SJCRH30 (cell line): Measurements from ENCODE around the gene SDHAF3. TPM values are rescaled to one million over a fixed set of nuclear protein-coding genes. Genes with fewer than 3 reads are reported as not detected.
"Not testable (repeated sequence)": the region's sequence is repeated elsewhere in the genome, so short reads cannot be mapped to it uniquely, and the experiment has no call there.

Experiments used
- DNase-seq, 2 experiments: peaks; one replicate each; pipeline ENCODE4 v3.0.0-alpha.2; 2015 to 2020
- H3K27ac ChIP-seq: fragments of 250-450 bp; sonication (Bioruptor Pico); 2 replicates; pipeline ENCODE4 v1.5.1; 2020; ENCODE audit warnings: mild to moderate bottlenecking, moderate library complexity
- H3K27me3 ChIP-seq: fragments of 250-450 bp; sonication (Bioruptor Pico); 2 replicates; pipeline ENCODE4 v1.5.1; 2020; ENCODE audit warnings: mild to moderate bottlenecking, moderate library complexity
- H3K36me3 ChIP-seq: fragments of 250-450 bp; sonication (Bioruptor Pico); 2 replicates; pipeline ENCODE4 v1.5.1; 2020; ENCODE audit warnings: mild to moderate bottlenecking, moderate library complexity
- H3K4me1 ChIP-seq: fragments of 250-450 bp; sonication (Bioruptor Pico); 2 replicates; pipeline ENCODE4 v1.5.1; 2020; ENCODE audit warnings: mild to moderate bottlenecking, moderate library complexity
- H3K4me3 ChIP-seq: fragments of 250-450 bp; sonication (Bioruptor Pico); 2 replicates; pipeline ENCODE4 v1.5.1; 2020; ENCODE audit warnings: mild to moderate bottlenecking, moderate library complexity
- H3K9me3 ChIP-seq: fragments of 250-450 bp; sonication (Bioruptor Pico); replicated peaks from 2 replicates; pipeline ENCODE4 v1.5.1; 2020; ENCODE audit warnings: mild to moderate bottlenecking, moderate library complexity
- total RNA-seq: library from RNA; depleted of rRNA; stranded (reverse); fragments of >200 nt; shearing (Covaris generic); gene quantifications from 2 replicates; pipeline ENCODE4 v1.2.3, GENCODE V29; 2014

Gene SDHAF3
- total RNA-seq, 1 experiment from 2014 or later: 46.2 TPM

- no peaks in the 10 kb centered on the region for H3K27me3 ChIP-seq
- H3K27ac ChIP-seq: no peak overlapping the region
- H3K4me1 ChIP-seq: peaks cover 3% of the 10 kb centered on the region; the same call in 1 of the 2 replicates
- no peak for DNase-seq
- H3K4me3 ChIP-seq: no peak overlapping the region
- H3K9me3 ChIP-seq: no peaks in the 10 kb centered on the region
- no peaks in the 10 kb centered on the region for H3K36me3 ChIP-seq
Observed at GRCh38 chr7:97107192-97107800, 10.2 kb upstream of the SDHAF3 start.

GRCh38 chr7:97116308-97116707, 1.2 kb upstream of the SDHAF3 start:
- Histone ChIP-seq H3K36me3 (no peaks in the 10 kb centered on the region), H3K9me3 (no peaks in the 10 kb centered on the region), H3K27ac (no peak overlapping the region), H3K4me1 (peaks cover 3% of the 10 kb centered on the region; the same call in 1 of the 2 replicates), H3K4me3 (no peak overlapping the region), H3K27me3 (no peaks in the 10 kb centered on the region)
- DNase-seq: peak in 1 of 2 experiments; percentile 24

GRCh38 chr7:97117035-97117371, 495 bp upstream of the SDHAF3 start:
- no peaks in the 10 kb centered on the region for H3K9me3 ChIP-seq
- H3K27ac ChIP-seq: peak overlapping the region; percentile 60
- DNase-seq: no peak
- peak overlapping the region; percentile 74 for H3K4me3 ChIP-seq
- H3K4me1 ChIP-seq: peaks cover 3% of the 10 kb centered on the region; the same call in 1 of the 2 replicates
- no peaks in the 10 kb centered on the region for H3K36me3 ChIP-seq
- H3K27me3 ChIP-seq: no peaks in the 10 kb centered on the region

- peak overlapping the region; percentile 60; the same call in 1 of the 2 replicates for H3K27ac ChIP-seq
- H3K4me1 ChIP-seq: peaks cover 3% of the 10 kb centered on the region; the same call in 1 of the 2 replicates
- no peaks in the 10 kb centered on the region for H3K27me3 ChIP-seq
- H3K4me3 ChIP-seq: peak overlapping the region; percentile 74
- H3K9me3 ChIP-seq: 0 out of 2 replicates have a peak, but pooled peaks cover 4% of the 10 kb centered on the region
- DNase-seq: peak in 1 of 2 experiments; percentile 26
- H3K36me3 ChIP-seq: no peaks in the 10 kb centered on the region
Observed at GRCh38 chr7:97118306-97118917, 914 bp downstream of the SDHAF3 start.

GRCh38 chr7:97119747-97120146, 2.2 kb downstream of the SDHAF3 start:
- Histone ChIP-seq H3K4me1 (peaks cover 3% of the 10 kb centered on the region; the same call in 1 of the 2 replicates), H3K27ac (no peak overlapping the region), H3K9me3 (0 out of 2 replicates have a peak, but pooled peaks cover 4% of the 10 kb centered on the region), H3K27me3 (no peaks in the 10 kb centered on the region), H3K36me3 (no peaks in the 10 kb centered on the region), H3K4me3 (no peak overlapping the region)
- DNase-seq: no peak

- Histone ChIP-seq H3K27ac (no peak overlapping the region), H3K4me3 (no peak overlapping the region), H3K36me3 (no peaks in the 10 kb centered on the region), H3K27me3 (no peaks in the 10 kb centered on the region), H3K4me1 (peaks cover 3% of the 10 kb centered on the region; the same call in 1 of the 2 replicates), H3K9me3 (0 out of 2 replicates have a peak, but pooled peaks cover 4% of the 10 kb centered on the region)
- DNase-seq: no peak
Observed at GRCh38 chr7:97120713-97121457, 3.4 kb downstream of the SDHAF3 start.

- H3K9me3 ChIP-seq, H3K4me3 ChIP-seq, H3K36me3 ChIP-seq, H3K27ac ChIP-seq, H3K4me1 ChIP-seq, DNase-seq, H3K27me3 ChIP-seq: not testable (repeated sequence)
Observed at GRCh38 chr7:97123115-97123514, 5.6 kb downstream of the SDHAF3 start.

GRCh38 chr7:97126483-97127171, 9.1 kb downstream of the SDHAF3 start:
- Histone ChIP-seq H3K36me3 (no peaks in the 10 kb centered on the region), H3K27ac (no peak overlapping the region), H3K27me3 (no peaks in the 10 kb centered on the region), H3K9me3 (0 out of 2 replicates have a peak, but pooled peaks cover 4% of the 10 kb centered on the region), H3K4me3 (no peak overlapping the region), H3K4me1 (no peaks in the 10 kb centered on the region)
- peak in 1 of 2 experiments; percentile 5 for DNase-seq

- Histone ChIP-seq H3K4me1 (no peaks in the 10 kb centered on the region), H3K4me3 (no peak overlapping the region), H3K36me3 (no peaks in the 10 kb centered on the region), H3K9me3 (no peaks in the 10 kb centered on the region), H3K27me3 (no peaks in the 10 kb centered on the region), H3K27ac (no peak overlapping the region)
- DNase-seq: no peak
Observed at GRCh38 chr7:97128736-97129135, 11.2 kb downstream of the SDHAF3 start.

- H3K27ac ChIP-seq: no peak overlapping the region
- H3K4me3 ChIP-seq: no peak overlapping the region
- H3K36me3 ChIP-seq: no peaks in the 10 kb centered on the region
- no peaks in the 10 kb centered on the region for H3K9me3 ChIP-seq
- no peaks in the 10 kb centered on the region for H3K27me3 ChIP-seq
- DNase-seq: peak in 1 of 2 experiments; percentile 32
- H3K4me1 ChIP-seq: no peaks in the 10 kb centered on the region
Observed at GRCh38 chr7:97130417-97131139, 13.1 kb downstream of the SDHAF3 start.

- H3K4me3 ChIP-seq: no peak overlapping the region
- no peak overlapping the region for H3K27ac ChIP-seq
- no peaks in the 10 kb centered on the region for H3K9me3 ChIP-seq
- H3K36me3 ChIP-seq: no peaks in the 10 kb centered on the region
- DNase-seq: no peak
- H3K27me3 ChIP-seq: no peaks in the 10 kb centered on the region
- H3K4me1 ChIP-seq: no peaks in the 10 kb centered on the region
Observed at GRCh38 chr7:97133159-97133558, 15.7 kb downstream of the SDHAF3 start.

GRCh38 chr7:97138830-97139229, 21.3 kb downstream of the SDHAF3 start:
- Histone ChIP-seq H3K27me3 (no peaks in the 10 kb centered on the region), H3K27ac (no peak overlapping the region), H3K9me3 (peaks cover 21% of the 10 kb centered on the region), H3K4me1 (no peaks in the 10 kb centered on the region), H3K4me3 (no peak overlapping the region), H3K36me3 (peaks cover 12% of the 10 kb centered on the region)
- no peak for DNase-seq

- peaks cover 7% of the 10 kb centered on the region for H3K36me3 ChIP-seq
- H3K27me3 ChIP-seq: no peaks in the 10 kb centered on the region
- no peak overlapping the region for H3K27ac ChIP-seq
- no peaks in the 10 kb centered on the region for H3K4me1 ChIP-seq
- H3K4me3 ChIP-seq: no peak overlapping the region
- H3K9me3 ChIP-seq: peaks cover 8% of the 10 kb centered on the region
- peak in 1 of 2 experiments; percentile 44 for DNase-seq
Observed at GRCh38 chr7:97145068-97145467, 27.6 kb downstream of the SDHAF3 start.

- Histone ChIP-seq H3K9me3 (no peaks in the 10 kb centered on the region), H3K4me3 (no peak overlapping the region), H3K27me3 (no peaks in the 10 kb centered on the region), H3K36me3 (no peaks in the 10 kb centered on the region), H3K4me1 (no peaks in the 10 kb centered on the region), H3K27ac (no peak overlapping the region)
- DNase-seq: no peak
Observed at GRCh38 chr7:97149843-97150242, 32.3 kb downstream of the SDHAF3 start.
